CMK (cell line): ENCODE measurements around the gene STXBP6.

Source experiments
- DNase-seq: peaks from one replicate; pipeline ENCODE4 v3.0.0-alpha.2; 2010; ENCODE audit warnings: low read depth

The STXBP6 gene

DNA sequence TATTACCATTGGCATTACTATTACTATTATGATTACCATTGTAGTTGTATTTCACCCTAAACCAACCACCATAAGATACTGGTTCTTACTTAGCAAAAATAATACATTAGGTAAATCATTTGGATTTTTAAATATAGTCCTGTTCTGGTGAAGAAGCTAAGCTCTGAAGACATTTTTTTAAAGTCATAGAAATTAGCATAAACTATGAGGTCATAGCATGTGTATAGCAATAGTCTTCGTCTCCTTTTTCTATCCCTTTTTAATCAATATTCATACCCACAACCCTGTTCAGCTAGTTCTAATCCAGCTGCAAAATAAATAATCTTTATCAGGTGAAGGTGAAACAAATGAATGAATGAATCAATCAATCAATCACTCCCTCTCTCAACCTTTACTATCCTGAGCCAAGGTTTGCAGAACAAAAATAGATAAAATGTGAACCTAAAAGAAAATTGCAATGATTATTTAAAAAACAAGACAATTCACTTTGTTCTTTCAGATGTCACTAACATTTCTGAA lies 134.5 kb downstream of the STXBP6 start:
- DNase-seq, result no peak

- no peak for DNase-seq
Observed at GRCh38 chr14:24913746-24914145, 136.2 kb downstream of the STXBP6 start.

DNA sequence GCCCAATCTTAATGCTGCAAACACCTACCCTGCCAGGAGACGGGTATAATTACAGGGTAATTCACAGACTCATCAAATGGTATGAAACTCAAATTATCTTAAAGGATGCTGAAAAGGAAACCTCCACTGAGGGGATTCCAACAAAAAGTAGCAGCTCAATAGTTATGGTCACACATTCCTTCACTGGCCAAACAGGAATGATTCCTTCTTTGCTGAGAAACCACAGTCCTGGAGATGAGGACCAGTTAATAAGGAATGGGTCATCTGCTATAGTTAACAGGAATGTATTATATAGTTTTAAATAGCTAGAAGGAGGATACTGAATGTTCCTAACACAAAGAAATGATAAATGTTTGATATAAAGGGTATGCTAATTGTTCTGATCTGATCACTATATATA lies 136.9 kb downstream of the STXBP6 start:
- no peak for DNase-seq

- DNase-seq, result no peak
Observed at GRCh38 chr14:24911324-24912109, 138.4 kb downstream of the STXBP6 start.

DNA sequence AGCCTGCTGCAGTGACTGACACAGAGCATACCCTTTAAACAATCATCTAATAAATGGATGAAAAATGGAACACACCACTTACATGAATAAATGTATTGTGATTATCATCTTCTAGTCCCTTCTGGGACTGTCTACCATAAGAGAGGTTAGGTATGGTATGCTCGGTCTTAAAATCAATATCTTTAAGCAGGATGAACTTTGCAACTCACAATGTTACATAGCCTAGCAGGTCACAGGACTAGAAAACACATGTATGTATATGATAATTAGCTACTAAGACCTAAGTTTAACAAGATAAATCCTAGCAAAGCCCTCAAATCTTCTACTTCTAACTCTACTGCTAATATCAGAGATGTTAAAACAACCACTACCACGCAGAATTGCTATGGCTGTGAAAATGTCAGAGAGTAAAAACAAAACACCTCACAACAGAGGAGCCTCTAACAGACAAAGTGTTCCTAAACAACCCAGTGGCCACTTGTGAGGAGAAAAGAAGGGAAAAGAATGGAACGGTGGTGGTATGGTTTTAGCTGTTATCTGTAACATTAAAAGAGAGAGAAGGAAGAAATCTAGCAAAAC lies 139.4 kb downstream of the STXBP6 start:
- DNase-seq, result no peak

DNA sequence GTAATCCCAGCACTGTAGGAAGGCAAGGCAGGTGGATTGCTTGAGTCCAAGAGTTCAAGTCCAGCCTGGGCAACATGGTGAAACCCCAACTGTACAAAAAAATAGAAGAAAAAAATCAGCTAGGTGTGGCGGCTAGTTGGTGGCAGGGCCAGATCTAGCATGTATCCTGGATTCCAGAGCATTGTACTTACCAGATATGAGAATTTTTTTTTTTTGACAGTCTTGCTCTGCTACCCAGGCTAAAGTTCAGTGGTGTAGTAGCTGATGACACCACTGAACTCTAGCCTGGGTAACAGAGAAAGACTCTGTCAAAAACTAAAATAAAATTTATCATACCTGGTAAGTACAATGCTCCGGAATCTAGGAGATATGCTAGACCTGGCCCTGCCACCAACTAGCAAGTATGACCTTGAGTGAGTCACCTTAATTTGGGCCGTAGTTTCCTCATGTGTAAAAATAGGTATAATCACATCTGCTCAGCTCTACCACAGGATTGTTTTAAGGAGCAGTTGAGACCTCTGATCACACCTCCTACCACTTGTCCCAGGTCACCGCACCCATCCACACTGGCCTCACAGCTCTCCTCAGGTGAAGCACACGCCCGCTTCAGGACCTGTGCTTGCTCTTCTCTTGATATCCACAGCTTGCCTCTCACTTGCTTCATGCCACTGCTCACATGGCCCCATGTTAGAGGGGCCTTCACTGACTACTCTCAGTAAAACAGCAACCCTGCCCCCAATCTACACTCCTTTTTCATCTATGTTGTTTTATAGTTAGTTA lies 140.2 kb downstream of the STXBP6 start:
- no peak for DNase-seq

DNA sequence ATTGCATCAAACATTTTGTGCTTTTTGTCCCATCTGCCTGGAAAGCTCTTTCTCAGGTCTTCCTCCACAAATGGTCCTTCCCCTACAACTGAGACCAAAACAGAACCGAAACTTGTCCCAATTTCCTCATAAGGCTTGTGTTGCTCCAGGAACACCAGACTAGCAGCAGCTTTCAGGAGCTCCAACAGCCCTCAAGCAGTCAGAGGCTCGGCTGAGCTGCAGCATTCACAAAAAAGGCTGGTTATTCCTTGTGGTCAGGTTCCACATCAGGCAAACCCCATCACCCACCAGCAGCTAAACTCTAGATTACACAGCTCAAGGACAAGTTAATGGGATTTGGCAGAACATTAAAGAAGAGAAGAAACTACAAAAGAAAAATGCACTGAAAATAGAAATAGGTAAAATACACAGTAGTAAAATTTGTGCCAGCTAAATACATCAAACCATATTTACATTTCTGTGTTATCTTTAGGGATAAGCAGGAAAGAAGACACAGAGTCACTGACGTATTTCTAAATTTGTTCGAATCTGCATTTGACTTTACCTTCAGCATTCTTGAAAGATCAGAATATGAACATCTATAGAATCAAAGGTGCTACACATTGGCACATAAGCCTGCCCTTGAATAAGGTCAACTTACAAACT lies 141.2 kb downstream of the STXBP6 start:
- no peak for DNase-seq

DNA sequence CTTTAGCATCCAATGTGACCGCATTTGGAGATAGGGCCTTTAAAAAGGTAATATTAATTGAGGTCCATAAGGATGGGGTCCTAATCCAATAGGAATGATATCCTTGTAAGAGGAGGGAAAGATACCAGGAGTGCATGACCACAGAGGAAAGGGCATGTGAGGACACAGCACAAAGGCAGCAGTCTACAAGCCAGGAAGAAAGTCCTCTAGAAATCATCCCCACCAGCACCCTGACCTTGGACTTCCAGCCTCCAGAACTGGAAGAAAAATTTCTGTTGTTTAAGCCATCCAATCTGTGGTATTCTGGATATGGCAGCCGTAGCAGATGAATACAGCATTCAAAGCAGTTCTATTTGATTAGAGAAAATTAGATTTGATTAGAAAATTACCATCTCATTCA lies 145.4 kb downstream of the STXBP6 start:
- no peak for DNase-seq

- DNase-seq, result no peak
Observed at GRCh38 chr14:24903337-24903736, 146.6 kb downstream of the STXBP6 start.

DNA sequence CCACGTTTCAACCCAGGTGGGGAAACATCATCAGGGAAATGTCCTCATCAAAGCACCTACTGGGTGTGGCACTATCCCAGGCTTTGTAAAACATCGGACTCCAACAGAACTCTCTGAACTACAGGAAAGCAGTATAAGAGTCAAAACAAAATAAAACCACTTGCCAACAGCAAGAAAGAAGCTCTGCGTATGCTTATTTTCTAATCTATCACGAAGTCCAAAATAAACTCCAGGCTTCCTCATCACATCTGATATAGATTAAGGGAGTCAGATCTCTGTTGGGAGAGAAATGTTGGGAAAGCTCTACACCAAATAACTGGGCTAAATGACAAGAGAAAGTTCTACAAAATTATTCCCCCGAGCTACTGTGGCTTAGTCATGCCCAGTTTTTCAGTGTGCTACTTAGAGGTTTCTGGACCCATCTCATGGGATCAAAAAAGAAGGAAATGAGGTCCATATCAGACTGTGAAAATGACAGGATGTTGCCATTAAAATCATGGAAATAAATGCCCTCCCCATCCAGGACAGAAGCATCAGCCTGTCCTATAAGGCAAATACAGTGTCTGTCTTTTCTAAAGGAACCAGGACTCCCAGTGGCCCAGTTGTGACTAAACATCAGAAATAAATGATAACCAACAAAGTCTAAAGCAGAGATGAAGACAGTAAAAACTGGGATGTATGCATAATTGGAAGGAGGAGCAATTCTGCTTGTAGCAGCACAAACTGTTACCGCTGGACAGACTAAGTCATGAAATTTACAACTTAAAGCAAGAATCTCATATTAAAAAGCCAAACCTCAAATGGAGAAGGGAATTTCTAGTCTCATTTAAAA lies 149.5 kb downstream of the STXBP6 start:
- DNase-seq, result no peak

DNA sequence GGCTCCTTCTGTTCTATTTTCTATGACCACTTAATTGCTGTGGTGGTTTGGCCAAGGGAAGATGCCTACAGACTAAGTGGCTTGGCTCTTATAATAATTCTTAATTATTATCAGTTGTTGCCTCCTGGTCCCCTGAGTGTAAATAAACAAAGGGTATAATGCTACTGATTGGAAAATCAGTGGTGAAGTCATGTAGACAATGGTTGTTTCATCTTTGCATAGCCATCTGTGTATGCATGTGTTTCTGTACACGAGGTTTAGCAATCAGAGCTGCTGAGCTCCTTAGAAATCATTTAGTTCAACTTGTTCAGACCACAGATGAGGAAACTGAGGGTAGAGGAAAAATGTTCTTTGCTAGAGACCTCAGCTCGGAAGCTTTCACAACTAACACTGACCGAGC lies 152.2 kb downstream of the STXBP6 start:
- no peak for DNase-seq

DNA sequence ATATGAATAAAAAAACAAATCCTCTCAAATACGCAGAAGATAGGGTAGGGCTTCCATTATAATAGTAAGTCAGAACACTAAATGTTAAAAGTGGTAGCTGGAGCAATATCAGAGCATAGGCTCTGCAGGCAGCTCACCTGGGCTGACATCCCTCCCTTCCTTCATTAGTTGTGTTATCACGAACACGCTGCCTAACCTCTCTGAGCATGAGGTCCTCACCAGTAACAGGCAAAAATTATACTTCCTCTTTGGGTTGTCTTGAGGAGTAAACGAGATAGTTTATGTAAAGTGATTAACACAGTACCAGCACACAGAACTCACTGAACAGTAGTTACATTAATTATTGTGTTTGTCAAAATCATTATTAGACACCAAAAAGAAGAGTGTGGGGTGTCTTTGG lies 154.3 kb downstream of the STXBP6 start:
- no peak for DNase-seq

DNA sequence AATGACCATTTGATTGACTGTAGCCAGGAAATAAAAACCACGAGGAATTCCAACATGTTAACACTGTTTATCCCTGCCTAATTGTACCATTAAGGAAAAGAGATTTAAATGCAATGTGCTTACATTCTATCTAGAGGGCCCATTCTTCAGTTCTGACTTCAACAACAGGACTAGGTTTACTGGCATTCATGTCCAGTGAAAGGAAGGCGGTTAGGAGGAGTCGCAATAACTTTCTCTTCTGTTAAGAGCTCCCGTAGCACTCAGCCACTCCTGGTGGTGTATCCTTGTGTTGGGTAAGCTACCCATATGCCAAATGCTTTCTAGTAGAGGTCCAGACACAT lies 154.7 kb downstream of the STXBP6 start:
- DNase-seq, result no peak

- no peak for DNase-seq
Observed at GRCh38 chr14:24894583-24895242, 155.2 kb downstream of the STXBP6 start.

GRCh38 chr14:24892497-24893051 lies 157.4 kb downstream of the STXBP6 start:
- no peak for DNase-seq

- DNase-seq, result no peak
Observed at GRCh38 chr14:24891987-24892496, 157.9 kb downstream of the STXBP6 start.

DNA sequence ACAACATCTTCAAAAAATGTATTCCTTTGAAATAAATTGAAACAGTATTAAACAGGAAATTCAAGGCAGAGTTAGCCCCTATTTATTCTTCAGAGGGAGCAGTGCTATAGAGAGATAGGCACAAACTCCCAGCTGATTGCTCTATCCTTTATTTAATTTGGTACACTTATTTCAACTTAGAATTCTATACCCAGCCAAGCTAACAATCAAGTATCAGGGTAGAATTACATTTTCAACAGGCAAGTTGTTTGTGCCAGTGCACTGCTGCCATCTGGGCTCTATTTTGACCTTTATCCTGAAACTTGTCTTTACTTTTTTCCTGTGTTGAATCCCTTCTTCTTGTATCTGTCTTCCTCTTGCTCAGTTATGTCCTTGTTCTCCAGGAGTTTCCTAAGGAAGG lies 159.2 kb downstream of the STXBP6 start:
- no peak for DNase-seq

GRCh38 chr14:24889843-24890242 lies 160.1 kb downstream of the STXBP6 start:
- DNase-seq, result no peak

DNA sequence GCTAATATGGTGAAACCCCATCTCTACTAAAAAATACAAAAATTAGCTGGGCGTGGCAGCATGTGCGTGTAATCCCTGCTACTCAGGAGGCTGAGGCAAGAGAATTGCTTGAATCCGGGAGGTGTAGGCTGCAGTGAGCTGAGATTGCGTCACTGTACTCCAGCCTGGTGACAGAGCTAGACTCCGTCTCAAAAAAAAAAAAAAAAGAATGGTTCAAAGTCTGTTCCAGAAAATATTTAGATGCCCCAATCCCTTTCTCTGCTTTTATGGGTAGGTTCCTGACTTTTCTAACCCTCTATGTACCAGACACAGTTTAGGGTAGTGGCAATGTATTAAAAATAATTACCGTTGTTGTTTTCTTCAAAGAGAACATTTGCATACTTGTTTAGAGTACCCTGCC lies 161.4 kb downstream of the STXBP6 start:
- no peak for DNase-seq

DNA sequence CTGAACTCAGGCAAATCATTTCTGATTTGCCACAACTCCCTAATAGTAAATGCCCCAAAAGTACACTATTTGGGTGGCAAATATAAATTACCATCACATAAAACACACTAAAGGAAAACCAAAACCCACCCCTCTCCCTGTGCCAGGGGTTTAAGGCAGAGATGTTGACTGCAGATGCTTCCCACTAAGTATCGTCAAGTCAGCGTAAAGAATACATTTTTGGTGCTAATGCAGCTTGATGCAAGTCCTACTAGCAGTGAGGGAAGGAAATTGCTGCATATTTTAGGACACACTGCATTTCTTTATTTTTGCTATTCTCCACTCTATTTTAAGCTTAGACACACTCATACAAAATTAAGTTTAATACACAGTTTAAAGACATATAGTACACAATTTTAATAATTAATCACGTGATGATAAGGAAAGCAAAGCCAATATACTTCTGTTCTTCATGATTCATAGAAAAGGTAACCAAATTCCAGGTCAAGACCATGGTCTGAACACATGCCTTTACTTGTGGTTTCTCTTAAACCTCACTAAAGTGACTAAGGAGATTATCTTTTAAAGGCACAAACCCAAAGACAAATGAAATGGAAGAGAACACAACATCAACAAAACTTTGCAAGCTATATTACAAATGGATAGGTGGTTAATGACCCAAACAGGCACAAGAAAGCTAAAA lies 162.2 kb downstream of the STXBP6 start:
- no peak for DNase-seq
